GM12891 (cell line): ENCODE measurements around the gene TGFB1. TPM values are rescaled to one million over a fixed set of nuclear protein-coding genes. Genes with fewer than 3 reads are reported as not detected.
A peak's percentile ranks its signal among the peaks of the same experiment; 100 is the strongest.

ENCODE experiments used
- DNase-seq: peaks from one replicate; pipeline ENCODE4 v3.0.0; 2011; ENCODE audit warnings: low spot score; ENCODE audit not compliant: insufficient read length
- FAIRE-seq: peaks from 2 replicates; lab custom pipeline; 2011; peaks lifted over from hg19 to GRCh38; lab: Jason Lieb, UNC
- PAX5 ChIP-seq: IDR thresholded peaks from 2 replicates; pipeline ENCODE4 v1.6.1; 2011; ENCODE audit warnings: low read length, moderate library complexity, mild to moderate bottlenecking; ENCODE audit not compliant: insufficient read depth, severe bottlenecking
- POLR2A ChIP-seq: IDR thresholded peaks from 2 replicates; pipeline ENCODE4 v1.6.1; 2011; ENCODE audit warnings: low read depth, low read length, control low read depth
- POLR2AphosphoS5 ChIP-seq: IDR thresholded peaks from 2 replicates; pipeline ENCODE4 v1.6.1; 2011; ENCODE audit warnings: low read depth, low read length, control low read depth
- POU2F2 ChIP-seq: IDR thresholded peaks from 2 replicates; pipeline ENCODE4 v1.6.1; 2011; ENCODE audit warnings: low read depth, mild to moderate bottlenecking, control low read depth, low read length, moderate library complexity
- SPI1 ChIP-seq: IDR thresholded peaks from 2 replicates; pipeline ENCODE4 v1.6.1; 2011; ENCODE audit warnings: low read depth, low read length, control low read depth
- TAF1 ChIP-seq: IDR thresholded peaks from 2 replicates; pipeline ENCODE4 v1.6.1; 2011; ENCODE audit warnings: low read depth, low read length, control low read depth
- polyA plus RNA-seq: library from polyadenylated mRNA; unstranded; fragments of >200 nt; gene quantifications from one replicate; pipeline ENCODE4 v1.2.1, GENCODE V29; 2012; ENCODE audit warnings: low read depth, missing spikeins, inconsistent platforms; ENCODE audit not compliant: missing spikeins

TGFB1 gene
- polyA plus RNA-seq = 61.9 TPM

GRCh38 chr19:41353466-41354342 is at the start of gene TGFB1:
TSS of gene TGFB1 (minus strand) at chr19:41353922. CDS start at chr19:41353044, 878 bp downstream.
- FAIRE-seq (peak; percentile 94), DNase-seq (peak; percentile 97)
- TF ChIP-seq SPI1 (no peak), POLR2A (peak; percentile 58; the same call in 1 of the 2 replicates)

- TF ChIP-seq POU2F2 (no peak), PAX5 (no peak), POLR2A (no peak), TAF1 (no peak), SPI1 (no peak), POLR2AphosphoS5 (no peak)
- DNase-seq (no peak), FAIRE-seq (no peak)
Measured at GRCh38 chr19:41402010-41402409, 48.3 kb upstream of the TGFB1 start.

- no peak for DNase-seq
- TF ChIP-seq PAX5 (no peak), POU2F2 (no peak), POLR2AphosphoS5 (no peak), TAF1 (no peak), POLR2A (no peak)
- no peak for FAIRE-seq
Measured at GRCh38 chr19:41401483-41401882, 47.8 kb upstream of the TGFB1 start.

GRCh38 chr19:41399525-41399924 is 45.8 kb upstream of the TGFB1 start:
- DNase-seq (no peak), FAIRE-seq (no peak)
- TF ChIP-seq POLR2AphosphoS5 (no peak), POLR2A (no peak), SPI1 (no peak), TAF1 (no peak), POU2F2 (no peak), PAX5 (no peak)

- FAIRE-seq = no peak
- no peak for DNase-seq
Measured at GRCh38 chr19:41399091-41399490, 45.4 kb upstream of the TGFB1 start.

GRCh38 chr19:41398598-41398997 is 44.9 kb upstream of the TGFB1 start:
- TF ChIP-seq POLR2AphosphoS5 (no peak), PAX5 (no peak), POU2F2 (no peak), POLR2A (no peak), TAF1 (no peak), SPI1 (no peak)
- DNase-seq (no peak), FAIRE-seq (no peak)

More at GRCh38 chr19:41399091-41399490, 45.4 kb upstream of the TGFB1 start:
- TF ChIP-seq TAF1 = no peak
- no peak for TF ChIP-seq POLR2A
- no peak for TF ChIP-seq SPI1
- no peak for TF ChIP-seq POLR2AphosphoS5
- no peak for TF ChIP-seq PAX5
- TF ChIP-seq POU2F2 = no peak

- DNase-seq (no peak), FAIRE-seq (no peak)
- TF ChIP-seq POU2F2 = no peak
- no peak for TF ChIP-seq PAX5
- TF ChIP-seq TAF1 = no peak
- TF ChIP-seq SPI1 = no peak
- TF ChIP-seq POLR2AphosphoS5 = no peak
- no peak for TF ChIP-seq POLR2A
Measured at GRCh38 chr19:41398050-41398418, 44.3 kb upstream of the TGFB1 start.

GRCh38 chr19:41397086-41398049 is 43.6 kb upstream of the TGFB1 start, which contains the start of the genes BCKDHA and EXOSC5:
TSS of gene BCKDHA (plus strand) at chr19:41397818. CDS start at chr19:41397828, 10 bp downstream.
TSS of gene EXOSC5 (minus strand) at chr19:41397359. CDS start at chr19:41397328, 31 bp downstream.
- TF ChIP-seq PAX5 (no peak), SPI1 (peak; percentile 64), POLR2A (peak; percentile 81), POU2F2 (peak; percentile 55; the same call in 1 of the 2 replicates), POLR2AphosphoS5 (peak; percentile 62), TAF1 (peak; percentile 87)
- peak; percentile 92 for DNase-seq
- peak; percentile 99 for FAIRE-seq

GRCh38 chr19:41395355-41395754 is 41.6 kb upstream of the TGFB1 start:
- FAIRE-seq (no peak), DNase-seq (no peak)
- TF ChIP-seq PAX5 = no peak
- TF ChIP-seq POLR2A = no peak
- no peak for TF ChIP-seq SPI1
- no peak for TF ChIP-seq POU2F2
- no peak for TF ChIP-seq POLR2AphosphoS5
- TF ChIP-seq TAF1 = no peak

GRCh38 chr19:41392775-41393174 is 39.1 kb upstream of the TGFB1 start:
- no peak for TF ChIP-seq POLR2AphosphoS5
- TF ChIP-seq SPI1 = no peak
- TF ChIP-seq POLR2A = no peak
- TF ChIP-seq PAX5 = no peak
- no peak for TF ChIP-seq TAF1
- TF ChIP-seq POU2F2 = no peak
- FAIRE-seq = no peak
- DNase-seq = no peak
